ENCODE results near the gene TBC1D8B.
"Not testable (repeated sequence)": the region's sequence is repeated elsewhere in the genome, so short reads cannot be mapped to it uniquely, and the experiment has no call there.

Gene TBC1D8B

DNA sequence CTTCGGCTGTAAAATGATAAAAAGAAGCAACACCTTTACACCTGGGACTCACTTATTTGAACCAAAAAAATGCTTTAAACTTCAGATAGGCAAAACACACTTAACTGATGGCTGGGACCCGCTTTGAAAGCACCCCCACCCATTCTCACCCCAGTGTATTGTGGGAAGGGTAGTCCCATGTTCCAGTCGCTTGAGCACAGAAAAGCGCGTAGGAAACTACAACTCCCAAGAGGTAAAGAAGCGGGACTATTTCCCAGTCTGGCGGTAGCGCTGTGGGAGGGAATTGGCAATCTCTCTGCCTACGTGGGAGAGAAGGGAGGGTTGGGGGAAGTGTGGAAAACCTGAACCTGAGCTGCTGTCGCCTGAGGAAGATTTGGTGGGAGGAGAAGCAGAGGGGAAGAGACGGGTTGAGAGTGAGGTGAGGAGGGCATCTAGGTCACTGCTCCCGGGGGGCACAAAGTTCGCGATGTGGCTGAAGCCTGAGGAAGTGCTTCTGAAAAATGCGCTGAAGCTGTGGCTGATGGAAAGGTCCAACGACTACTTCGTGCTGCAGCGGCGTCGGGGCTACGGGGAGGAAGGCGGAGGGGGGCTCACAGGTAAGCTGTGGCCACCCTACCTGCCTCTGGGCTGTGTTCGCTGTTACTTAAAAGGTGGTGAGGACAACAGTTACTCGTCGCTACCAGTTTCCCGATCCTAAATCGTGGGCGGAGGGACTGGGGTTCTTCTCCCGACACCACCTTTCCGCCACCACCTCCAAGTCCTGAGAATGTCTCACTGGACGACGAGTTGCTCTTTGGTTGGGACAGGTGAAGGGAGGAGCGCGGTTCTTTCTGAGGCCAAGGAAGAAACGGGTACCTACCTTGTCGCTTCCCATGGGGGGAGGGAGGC lies at the start of gene TBC1D8B:
Gene TBC1D8B, plus strand, starts transcription at position 286 of the 888 bp plus-strand sequence. Its CDS starts 181 bp downstream, at position 467.
- peak; percentile 13 for DNase-seq

DNA sequence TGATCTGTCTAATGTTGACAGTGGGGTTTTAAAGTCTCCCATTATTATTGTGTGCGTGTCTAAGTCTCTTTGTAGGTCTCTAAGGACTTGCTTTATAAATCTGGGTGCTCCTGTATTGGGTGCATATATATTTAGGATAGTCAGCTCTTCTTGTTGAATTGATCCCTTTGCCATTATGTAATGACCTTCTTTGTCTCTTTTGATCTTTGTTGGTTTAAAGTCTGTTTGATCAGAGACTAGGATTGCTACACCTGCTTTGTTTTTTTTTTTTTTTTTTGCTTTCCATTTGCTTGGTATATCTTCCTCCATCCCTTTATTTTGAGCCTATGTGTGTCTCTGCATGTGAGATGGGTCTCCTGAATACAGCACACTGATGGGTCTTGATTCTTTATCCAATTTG lies 33.2 kb upstream of the TBC1D8B start:
- not testable (repeated sequence) for DNase-seq

DNA sequence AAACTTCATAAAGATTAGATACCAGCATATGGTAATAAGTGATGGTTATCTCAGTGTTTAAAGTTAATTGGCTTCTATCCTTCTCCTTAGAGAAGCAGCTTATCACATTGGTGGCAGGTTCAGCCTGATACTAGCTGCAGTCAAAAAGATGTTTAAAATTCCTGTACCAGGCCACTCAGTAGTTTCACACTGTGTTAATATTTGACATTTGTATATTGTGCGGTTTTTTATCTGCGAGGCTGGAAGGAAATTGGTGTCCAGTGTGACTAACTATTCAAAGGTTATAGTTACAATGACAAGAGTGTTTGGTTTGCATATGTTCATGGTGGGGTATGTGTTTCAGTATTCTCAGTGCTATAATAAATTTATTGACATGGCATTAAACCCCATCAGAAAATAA lies 27.5 kb upstream of the TBC1D8B start:
- no peak for DNase-seq

DNA sequence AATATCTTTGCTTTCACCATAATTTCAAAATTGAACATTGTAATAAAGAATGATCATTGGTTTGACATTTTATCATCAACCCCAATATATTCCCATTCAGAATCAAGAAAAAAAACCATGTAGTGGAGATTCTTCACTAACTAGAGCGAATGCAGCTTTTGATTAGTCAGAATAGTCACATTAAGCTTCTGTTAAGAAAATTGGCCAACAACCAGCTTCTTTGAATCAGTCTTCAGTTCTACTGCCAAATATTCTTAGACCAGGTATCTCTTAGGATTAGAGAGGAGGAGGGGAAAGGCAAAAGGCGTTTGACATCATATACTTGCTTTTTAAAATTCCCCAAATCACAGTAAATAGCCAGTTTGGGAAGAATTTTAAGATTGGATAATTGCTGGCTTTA lies 22.2 kb upstream of the TBC1D8B start:
- DNase-seq = no peak

DNA sequence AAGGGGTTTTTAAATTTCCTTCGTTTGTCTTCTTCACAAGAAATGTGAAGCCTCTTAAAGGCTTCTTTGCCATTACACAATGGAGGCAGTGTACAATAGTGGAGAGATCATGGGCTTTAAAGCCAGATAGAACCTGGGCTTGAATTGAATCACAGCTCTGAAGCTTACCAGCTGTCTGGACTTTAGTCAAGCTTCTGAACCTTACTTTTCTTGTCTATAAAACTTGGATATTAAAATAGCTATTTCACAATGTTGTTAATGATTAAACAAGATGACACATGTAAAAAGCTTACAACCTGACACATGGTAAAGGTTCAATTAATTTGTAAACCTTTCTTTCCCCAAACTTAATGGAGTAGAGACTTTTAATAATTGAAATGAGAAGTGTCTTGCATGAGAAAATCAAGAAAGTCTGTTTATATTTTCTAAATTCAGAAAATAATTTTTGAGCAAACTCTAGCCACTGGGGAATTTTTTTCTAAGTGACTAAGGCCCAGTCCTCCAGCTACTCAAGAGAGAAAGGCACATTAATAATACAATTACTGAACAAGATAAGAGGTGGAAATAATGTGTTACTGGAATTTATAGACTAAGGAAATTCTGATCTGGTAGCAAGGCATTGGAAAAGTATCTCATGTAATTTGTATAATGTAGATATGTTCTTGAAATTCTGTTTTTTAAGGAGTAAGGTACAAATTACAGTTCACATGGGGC lies 21.7 kb upstream of the TBC1D8B start:
- DNase-seq = no peak

DNA sequence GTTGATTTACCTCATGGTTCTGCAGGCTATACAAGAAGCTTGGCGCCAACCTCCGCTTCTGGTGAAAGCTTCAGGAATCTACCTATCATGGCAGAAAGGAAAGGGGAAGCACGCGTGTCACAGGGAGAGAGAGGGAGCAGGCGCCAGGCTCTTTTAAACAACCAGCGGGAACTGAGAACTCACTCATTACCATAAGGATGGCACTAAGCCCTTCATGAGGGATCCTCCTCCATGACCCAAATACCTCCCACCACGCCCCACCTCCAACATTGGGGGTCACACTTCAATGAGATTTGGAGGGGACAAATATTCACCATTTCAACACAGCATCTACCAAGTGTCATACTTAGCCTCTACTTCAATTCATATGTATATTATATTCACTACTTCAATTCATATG lies 18.8 kb upstream of the TBC1D8B start:
- no peak for DNase-seq

DNA sequence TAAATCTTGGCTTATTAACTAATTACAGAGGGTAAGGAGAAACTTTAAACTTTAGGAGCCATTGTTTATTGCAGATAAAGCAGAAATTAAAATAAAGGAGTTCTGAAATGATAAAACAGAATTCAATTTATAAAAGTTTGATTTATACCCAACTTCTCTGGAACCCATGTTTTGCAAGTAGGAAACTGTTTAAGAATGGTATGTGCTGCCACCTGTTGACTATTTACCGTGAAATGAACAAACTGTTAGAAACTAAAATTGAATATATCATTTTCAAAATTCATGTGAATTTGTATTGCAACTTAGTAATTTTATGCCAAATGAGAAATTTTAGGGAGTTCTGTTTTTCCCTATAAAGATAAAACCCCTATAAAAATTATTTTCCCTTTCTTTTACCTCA lies 11.0 kb upstream of the TBC1D8B start:
- DNase-seq = no peak

DNA sequence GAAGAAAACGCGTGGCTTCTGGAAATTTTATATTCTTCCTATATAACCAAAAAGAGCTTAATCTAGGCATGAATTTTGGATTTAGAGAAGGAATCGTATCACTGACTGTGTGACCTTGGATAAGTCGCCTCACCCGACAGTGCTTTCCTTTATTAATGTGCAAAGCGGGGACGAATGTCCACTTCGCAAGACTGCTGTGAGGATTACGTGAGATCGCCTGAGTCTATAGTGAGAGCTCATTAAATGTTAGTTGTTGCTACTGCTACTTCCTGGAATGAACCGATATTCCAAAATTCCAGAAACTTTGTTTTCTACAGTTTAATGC lies 448 bp upstream of the TBC1D8B start:
- DNase-seq = no peak

DNA sequence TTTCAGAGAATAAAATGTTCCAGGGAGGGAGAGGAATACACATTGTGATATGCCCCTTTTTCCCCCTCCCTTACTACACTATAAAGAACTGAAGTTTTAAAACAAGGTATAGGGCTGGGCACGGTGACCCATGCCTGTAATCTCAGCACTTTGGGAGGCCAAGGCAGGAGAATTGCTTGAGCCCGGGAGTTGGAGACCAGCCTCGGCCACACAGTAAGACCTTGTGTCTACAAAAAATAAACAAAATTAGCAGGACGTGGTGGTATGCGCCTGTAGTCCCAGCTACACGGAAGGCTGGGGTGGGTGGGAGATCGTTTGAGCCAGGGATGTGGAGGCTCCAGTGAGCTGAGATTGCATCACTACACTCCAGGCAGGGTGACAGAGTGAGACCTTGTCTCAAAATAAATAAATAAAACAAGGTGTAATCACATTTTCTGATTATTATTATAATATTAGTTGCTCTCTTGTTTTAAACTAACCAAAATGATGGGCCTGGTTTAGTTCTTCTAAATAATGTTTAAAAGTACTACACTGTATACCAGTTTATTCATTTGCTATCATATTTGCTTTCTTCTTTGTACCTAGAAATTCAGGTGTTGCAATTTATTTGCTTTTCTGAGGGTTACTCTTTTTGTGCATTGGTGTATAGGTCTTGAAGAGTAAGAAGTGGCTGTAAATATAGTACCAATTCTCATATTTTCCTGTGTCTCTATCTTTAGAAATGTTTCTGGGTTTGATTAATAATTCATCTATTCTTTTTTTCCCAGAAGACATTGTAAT lies 8.8 kb downstream of the TBC1D8B start:
- DNase-seq = no peak

DNA sequence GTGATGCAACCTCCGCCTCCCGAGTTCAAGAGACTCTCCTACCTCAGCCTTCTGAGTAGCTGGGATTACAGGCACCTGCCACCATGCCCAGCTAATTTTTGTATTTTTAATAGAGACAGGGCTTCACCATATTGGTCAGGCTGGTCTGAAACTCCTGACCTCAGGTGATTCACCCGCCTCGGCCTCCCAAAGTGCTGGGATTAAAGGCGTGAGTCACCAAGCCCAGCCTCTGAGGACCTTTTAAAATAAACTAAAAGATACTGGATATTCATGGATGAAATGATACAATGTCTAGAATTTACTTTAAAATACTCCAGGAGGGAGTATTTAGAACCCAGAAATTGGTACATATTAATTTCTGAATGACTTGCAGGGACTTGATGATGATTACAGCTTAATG lies 10.5 kb downstream of the TBC1D8B start:
- not testable (repeated sequence) for DNase-seq

DNA sequence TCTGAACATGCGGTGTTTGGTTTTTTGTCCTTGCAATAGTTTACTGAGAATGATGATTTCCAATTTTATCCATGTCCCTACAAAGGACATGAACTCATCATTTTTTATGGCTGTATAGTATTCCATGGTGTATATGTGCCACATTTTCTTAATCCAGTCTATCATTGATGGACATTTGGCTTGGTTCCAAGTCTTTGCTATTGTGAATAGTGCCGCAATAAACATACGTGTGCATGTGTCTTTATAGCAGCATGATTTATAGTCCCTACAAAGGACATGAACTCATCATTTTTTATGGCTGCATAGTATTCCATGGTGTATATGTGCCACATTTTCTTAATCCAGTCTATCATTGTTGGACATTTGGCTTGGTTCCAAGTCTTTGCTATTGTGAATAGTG lies 11.6 kb downstream of the TBC1D8B start:
- DNase-seq = not testable (repeated sequence)

DNA sequence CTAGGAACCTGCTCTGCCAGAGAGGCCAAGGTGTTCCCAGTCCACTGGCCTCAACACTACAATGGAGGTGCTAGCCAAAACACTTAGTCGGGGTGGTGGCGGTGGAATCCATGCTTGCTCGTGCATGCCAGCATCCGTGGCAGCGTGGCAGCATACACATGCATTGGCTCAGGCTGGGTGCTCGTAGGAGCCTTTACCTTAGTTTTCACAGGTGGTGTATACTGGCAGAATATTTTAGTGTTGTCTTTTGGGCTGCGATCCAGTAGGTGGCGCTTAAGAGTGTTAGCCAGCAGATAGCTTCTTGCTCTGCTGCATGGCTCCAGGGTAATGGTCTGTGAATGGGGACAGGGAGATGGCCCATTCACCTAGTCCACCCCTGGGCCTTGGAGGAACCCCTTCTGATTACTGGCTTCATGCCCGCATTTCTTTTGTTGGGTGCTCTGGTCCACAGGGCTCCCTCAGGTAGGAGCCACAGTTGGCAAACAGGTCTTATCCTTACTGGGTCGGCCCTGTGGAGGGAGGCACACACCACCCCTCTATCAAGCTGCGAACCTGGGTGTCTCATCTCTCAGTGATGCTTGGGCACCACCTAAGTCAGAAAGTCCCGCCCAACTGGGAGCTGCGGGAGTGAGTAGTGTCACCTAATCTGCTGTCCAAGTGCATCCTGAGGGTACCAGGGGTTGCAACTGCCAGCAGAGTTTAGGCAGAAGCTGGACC lies 60.7 kb downstream of the TBC1D8B start:
- peak; percentile 8 for DNase-seq

DNA sequence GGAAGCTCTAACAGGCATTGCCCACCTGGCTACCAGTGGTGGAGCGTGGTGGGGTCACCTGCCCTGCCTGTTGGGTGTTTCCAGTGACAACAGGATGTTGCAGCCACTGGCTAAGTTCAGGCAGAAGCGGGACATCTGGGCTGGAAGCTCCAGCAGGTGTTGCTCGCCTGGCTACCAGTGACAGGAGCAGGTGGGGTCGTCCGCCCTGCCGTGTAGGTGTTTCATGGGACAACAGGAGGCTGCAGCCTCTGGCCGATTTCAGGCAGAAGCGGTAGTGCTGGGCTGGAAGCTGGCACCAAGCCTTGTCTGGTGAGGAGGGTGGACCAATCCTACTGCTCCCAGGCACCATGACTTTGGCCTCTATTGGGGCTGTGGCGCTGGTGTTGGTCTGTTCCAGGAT lies 61.2 kb downstream of the TBC1D8B start:
- no peak for DNase-seq

DNA sequence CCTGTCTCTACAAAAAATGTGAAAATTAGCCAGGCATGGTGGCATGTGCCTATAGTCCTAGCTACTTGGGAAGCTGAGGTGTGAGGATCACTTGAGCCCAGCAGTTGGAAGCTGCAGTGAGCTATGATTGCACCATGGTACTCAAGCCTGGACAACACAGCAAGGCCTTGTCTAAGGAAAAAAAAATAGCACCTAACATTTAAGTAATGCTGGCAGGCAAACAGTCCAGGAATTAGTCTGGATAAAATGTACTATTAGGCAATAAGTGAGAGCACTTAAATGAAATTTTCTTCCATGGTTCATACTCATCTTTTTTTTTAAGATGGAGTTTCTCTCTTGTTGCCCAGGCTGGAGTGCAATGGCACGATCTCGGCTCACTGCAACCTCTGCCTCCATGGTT lies 70.3 kb downstream of the TBC1D8B start:
- DNase-seq = not testable (repeated sequence)

DNA sequence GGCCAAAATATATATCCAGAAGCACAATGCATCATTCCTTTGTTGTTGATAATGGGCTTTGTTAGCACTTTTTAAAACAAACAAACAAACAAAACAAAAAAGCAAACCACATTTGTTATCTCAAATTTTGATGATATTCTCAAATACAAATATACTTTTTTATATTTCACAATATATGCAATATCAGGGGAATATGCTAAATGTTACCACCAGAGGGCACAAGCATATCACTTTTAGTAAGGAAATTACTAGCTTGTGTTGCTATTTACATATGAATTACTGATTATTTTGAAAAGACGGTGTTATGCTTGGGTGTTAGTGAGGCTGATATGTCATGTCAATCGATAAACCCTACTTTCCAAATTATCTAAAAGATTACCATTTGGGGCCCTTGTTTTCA lies 71.6 kb downstream of the TBC1D8B start:
- no peak for DNase-seq

DNA sequence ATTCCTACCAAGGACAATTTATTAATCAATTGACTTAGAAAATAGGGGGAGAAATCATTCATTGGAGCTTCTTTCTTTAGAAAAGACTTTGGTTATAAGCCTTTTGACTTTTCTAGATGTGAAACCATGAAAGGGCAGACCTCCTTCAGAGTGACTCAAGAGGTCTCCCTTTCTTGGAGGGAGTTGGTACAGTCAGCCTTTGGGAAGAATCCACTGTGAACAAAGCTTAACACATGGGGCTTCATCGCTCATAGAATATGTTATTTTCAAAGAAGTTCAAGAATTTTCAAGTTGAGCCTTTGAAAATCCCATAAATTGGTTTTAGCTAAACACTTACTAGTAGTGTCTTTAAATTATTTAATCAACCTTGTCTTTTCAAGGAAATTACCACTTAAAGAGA lies 72.7 kb downstream of the TBC1D8B start:
- DNase-seq = no peak

DNA sequence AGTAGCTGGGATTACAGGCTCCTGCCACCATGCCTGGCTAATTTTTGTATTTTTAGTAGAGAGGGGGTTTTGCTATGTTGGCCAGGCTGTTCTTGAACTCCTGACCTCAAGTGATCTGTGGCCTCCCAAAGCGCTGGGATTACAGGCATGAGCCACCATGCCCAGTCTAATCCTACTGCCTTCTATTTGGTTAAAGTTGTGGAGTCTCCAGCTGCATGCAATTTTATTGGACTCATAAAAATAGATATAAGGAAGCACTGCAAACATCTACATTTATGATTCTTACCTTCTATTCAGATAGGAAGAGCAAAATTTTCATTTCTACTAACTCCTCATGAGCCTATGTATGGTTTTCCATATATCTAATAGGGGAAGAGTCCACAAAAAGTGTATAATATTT lies 87.0 kb downstream of the TBC1D8B start:
- DNase-seq = no peak

DNA sequence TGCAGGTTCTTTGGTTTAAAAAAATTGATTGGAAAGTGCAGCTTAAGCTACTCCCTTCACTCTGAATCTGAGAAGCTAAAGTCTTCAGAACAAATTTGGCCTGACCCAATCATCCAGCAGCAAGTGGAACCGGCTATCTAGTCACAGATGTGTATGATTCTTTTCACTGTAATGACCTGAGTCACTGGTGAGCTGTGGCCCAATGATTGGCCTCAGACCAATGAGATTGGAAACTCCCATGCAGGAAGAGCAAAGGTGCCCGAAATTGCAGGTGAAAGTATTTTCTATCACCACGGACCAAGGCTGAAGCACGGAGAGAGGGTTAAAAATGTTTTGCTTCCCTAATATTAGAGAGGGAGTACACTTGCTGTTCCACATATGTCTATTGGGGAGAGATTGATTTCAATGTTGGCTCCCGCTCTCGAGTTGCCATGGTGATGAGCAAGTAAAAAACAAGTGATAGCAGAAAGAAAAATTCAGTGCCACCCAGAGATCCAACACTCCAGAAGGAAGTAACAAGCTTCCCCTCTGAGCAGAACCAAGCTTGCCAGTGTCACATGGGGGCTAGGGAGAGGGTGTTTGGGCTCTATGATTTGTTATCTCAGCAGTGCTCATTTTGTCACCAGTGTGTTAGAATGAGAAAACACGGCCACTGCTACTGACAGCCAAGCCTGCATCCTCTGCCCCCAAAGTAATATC lies 89.4 kb downstream of the TBC1D8B start:
- no peak for DNase-seq

DNA sequence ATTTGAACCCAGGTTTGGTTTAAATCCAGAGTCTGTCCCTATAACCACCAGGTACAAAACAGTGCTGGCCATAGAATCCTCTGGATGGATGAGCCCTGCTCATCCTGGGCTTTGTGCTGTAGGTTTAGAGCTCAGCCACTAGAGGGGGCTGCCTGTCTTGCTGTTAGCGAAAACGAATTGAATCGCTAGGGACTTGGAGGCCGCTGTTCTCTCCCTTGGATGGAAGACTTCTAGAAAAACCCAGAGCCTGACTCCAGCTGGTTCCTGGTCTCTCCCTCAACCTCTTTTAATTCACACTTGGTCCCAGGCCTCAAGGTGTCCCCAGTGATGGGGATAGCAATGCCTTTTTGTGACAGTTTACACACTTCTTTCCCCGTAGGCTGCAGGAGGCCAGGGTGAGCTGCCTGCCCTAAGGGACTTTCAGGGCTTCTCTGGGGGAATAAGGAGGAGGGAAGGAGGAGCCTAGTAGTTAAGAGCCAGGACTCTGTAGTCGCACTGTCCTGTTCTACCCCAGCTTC lies 92.0 kb downstream of the TBC1D8B start:
- DNase-seq = peak; percentile 23

DNA sequence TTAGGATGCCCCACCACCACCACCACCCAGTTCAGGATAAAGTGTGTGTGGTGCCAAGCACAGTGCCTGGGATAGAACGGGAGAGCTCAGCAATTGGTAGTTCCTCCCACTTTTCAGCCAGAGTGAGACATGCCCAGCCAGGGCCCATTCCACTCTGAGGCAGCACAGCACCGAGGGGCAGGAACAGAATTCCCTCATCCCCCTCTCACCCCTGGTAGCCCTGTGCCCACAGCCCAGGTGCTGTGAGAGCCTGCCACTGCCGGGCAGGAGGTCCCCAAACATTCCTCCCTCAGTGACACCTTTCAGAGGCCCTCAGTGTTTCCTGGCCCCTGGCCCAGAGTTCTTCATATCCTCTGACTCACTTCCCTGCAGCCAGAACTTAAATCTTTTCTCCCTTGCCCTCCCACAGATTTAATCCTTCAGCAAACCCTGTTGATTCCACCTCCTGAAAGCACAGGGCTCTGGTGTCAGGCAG lies 92.5 kb downstream of the TBC1D8B start:
- no peak for DNase-seq

DNA sequence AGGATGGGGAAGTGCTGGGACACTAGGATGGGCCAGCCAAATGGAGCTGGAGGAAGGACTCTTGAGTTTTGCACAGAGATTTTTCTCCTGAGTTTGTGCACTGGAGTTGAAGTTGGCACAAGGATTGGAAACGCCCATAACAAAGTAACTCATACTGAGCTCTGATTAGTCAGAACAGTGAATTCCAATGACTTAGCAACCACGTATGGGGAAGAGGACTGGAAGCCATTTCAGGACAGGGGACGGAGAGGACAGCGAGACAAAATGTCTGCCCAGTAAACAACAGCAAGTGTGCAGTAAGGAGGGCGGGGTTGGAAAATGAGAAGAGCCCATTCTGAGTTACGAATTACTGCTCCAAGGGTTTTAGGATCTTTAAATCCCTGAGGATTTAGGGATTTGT lies 94.8 kb downstream of the TBC1D8B start:
- no peak for DNase-seq

DNA sequence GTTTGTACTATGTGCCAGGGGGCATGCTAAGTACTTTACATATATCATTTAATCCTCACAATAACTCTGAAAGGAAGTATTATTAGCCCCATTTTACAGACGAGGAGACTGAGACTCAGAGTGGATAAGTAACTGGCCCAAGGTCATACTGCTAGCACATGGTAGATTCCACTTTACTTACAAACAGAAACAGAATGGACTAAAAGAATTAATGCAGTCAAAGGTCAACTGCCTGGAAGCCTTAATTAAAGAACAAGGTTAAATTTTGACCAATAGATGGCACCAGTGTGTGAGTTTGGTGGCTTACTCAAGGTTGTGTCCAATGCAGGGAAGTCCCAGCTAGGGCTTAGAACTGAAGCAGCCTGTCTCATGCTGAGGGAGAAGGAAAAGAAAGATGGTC lies 96.0 kb downstream of the TBC1D8B start:
- DNase-seq = no peak

Data from stimulated activated CD4-positive, alpha-beta T cell treated with anti-CD3 and anti-CD28 coated beads, Interleukin-1b, Interleukin-23, amount 100 ng/mL, for 48 hours (primary cell).